HG02588 (cell line): ENCODE data around the gene ANG.
"Not testable (repeated sequence)": the region's sequence is repeated elsewhere in the genome, so short reads cannot be mapped to it uniquely, and the experiment has no call there.

ENCODE experiments used
- ATAC-seq: cut with Tn5 transposase; IDR thresholded peaks from one replicate; pipeline ENCODE4 v1.9.1; 2021; ENCODE audit warnings: mild to moderate bottlenecking, moderate library complexity; ENCODE audit not compliant: unreplicated experiment

Gene ANG

DNA sequence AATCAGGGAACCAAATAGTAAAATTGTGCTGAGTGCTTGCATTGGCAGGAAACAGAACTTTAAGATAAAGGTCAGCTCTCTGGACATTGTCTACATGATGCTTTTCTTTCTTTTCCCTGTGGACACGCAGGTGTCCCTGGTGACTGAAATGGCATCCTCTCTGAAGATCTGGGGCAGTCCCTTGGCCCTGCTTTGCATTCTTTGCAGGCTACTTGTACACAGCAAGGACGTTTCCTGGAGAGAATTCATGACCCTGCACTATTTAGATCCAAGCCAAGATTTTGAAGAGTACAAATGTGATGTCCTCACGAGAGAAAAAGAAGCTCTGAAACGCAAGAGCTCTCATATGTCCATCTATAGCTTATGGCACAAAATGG lies 45.9 kb downstream of the ANG start:
- ATAC-seq = peak; percentile 50

DNA sequence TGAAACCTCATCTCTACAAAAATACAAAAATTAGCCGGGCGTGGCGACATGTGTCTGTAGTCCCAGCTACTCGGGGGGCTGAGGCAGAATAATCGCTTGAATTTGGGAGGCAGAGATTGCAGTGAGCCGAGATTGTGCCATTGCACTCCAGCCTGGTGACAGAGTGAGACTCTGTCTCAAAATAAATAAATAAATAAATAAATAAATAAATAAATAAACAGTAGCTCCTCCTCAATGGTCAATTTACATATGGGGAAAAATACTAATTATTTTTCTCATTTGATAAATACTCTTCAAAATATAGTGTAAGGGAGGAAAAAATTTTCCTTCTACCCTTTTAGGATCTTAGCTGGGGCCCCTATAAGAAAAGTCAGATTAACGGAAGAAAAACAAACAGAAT lies 49.7 kb downstream of the ANG start:
- ATAC-seq = not testable (repeated sequence)

DNA sequence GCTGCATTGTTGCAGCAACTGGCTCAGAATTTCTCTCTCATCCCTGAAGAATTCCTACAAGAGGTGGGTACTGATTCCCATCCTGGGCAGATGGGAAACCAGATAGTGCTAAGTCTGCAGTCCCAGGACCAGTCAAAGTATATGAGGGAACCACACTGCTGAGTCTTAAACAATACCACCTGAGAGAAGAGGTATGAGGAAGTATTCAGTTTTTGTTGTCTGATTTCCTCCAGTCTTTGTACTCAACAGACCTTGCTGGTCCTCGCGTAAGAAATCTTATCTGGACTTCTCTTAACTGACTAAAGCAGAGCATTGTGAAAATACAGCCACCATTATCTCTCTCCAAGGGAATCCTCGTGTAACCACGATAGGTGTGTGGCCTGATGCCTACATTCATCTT lies 53.6 kb downstream of the ANG start:
- ATAC-seq = no peak

DNA sequence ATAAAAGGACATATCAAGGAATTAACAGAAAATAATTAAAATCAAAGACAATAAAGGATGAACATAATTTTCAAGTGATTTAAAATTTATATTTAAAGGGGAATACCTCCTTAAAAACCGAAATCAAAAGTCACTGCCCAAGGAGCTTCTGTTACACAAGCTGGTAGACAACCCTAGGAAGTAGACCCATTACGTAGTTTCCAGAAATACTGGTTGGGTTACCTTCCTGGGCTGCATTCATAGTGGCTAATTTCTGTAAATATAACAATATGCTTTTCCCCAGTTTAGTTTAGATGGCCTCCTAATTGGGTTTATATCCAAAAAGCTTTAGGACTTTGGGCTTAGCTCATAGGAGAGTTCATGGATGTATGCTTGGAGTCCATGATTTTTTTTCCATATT lies 55.0 kb downstream of the ANG start:
- no peak for ATAC-seq
